ENCODE measurements around the gene CPSF3.

- no peak for TF ChIP-seq CTCF (conservative IDR thresholded peaks at IDR 0.05; ENCODE audit: low read depth, low read length)
- no peak for TF ChIP-seq EZH2 (IDR thresholded peaks at IDR 0.05; ENCODE audit: borderline replicate concordance, low read depth, low read length, poor library complexity, severe bottlenecking)
Measured at GRCh38 chr2:9445089-9445488, 21.6 kb downstream of the CPSF3 start.
